Muscle layer of colon (tissue), 2 donors: ENCODE measurements around the gene MATK.

ENCODE experiments used
- H3K27ac ChIP-seq: one replicate; pipeline ENCODE4 v1.7.0; 2013; ENCODE audit warnings: low read depth, mild to moderate bottlenecking, low read length, moderate library complexity
- H3K27me3 ChIP-seq, 2 donors: one replicate each; pipeline ENCODE4 v1.7.0; 2013; ENCODE audit warnings: low read length in 2 of 2, mild to moderate bottlenecking in 2 of 2; ENCODE audit not compliant: insufficient read depth in 2 of 2, control insufficient read depth in 1 of 2
- H3K36me3 ChIP-seq: one replicate; pipeline ENCODE4 v1.7.0; 2013; ENCODE audit warnings: mild to moderate bottlenecking, low read length; ENCODE audit not compliant: insufficient read depth
- H3K4me1 ChIP-seq: one replicate; pipeline ENCODE4 v1.7.0; 2013; ENCODE audit warnings: mild to moderate bottlenecking, low read length; ENCODE audit not compliant: insufficient read depth
- H3K4me3 ChIP-seq, 2 donors: one replicate each; pipeline ENCODE4 v1.7.0; 2013; ENCODE audit warnings: low read length in 2 of 2, low read depth in 1 of 2, mild to moderate bottlenecking in 1 of 2, moderate library complexity in 1 of 2
- H3K9ac ChIP-seq: one replicate; pipeline ENCODE4 v1.7.0; 2013; ENCODE audit warnings: low read length
- H3K9me3 ChIP-seq: one replicate; pipeline ENCODE4 v1.7.0; 2013; ENCODE audit warnings: mild to moderate bottlenecking, low read length
- donor health status: abdominal sarcoma.
- donor health status: Adenocarcinoma of cecum.

MATK gene

DNA sequence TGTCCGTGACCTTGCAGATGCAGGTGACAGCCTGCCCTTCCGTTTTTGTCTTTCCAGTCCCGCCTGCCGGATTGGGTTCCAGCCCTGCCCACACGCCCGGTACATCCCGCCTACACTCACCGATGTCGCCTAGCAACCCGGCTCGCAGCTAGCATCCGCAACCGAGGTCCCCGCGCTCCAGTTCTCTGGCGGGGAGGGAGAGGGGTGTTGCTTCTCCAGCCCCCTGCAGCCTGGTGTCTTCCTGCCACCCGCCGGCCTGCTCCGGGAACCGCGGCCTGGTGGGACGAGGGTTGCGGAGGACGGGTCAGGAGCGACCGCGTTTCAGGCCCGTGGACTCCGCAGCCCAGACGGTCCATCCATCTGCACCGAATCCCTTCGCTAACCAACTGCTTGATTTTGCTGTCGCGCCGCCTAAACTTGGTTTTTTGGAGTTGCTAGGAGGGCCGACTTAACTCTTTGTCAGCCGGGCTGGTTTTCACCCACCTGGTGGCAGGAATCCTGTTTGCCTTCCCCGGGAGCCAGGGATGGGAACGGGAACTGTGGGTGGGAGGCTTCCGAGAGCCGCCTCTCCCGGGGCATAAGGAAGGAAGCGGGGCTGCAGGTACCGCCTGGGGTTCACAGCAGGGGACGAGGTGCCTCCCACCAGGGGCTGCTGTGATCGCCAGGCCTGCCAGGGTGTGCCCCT lies 15.4 kb upstream of the MATK start:
- peaks cover 0 to 40% of the 10 kb centered on the region in 2 donors for H3K27me3 ChIP-seq
- H3K9me3 ChIP-seq: no peaks in the 10 kb centered on the region
- H3K4me1 ChIP-seq: no peaks in the 10 kb centered on the region
- no peak overlapping the region for H3K27ac ChIP-seq
- no peaks in the 10 kb centered on the region for H3K36me3 ChIP-seq
- H3K4me3 ChIP-seq: peak overlapping the region in 1 of 2 donors; percentile 42
- H3K9ac ChIP-seq: no peak overlapping the region

DNA sequence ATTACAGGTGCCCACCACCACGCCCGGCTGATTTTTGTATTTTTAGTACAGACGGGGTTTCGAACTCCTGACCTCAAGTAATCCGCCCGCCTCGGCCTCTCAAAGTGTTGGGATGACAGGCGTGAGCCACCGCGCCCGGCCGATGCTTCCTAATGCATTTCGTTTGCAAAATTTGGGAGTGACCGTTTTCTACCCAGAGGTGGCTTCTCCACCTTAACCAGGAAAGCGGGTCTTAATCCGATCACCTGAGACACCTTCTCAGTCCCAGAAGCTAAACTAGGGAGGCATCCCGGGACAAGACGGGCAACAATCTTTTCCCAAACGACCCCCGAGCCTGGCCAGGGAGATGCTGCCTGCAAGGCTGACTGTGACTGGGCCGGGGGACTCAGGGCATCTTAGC lies 14.8 kb upstream of the MATK start:
- Histone ChIP-seq H3K27me3 (peaks cover 0 to 40% of the 10 kb centered on the region in 2 donors), H3K36me3 (no peaks in the 10 kb centered on the region), H3K27ac (no peak overlapping the region), H3K9ac (no peak overlapping the region), H3K4me3 (peak overlapping the region in 1 of 2 donors; percentile 42), H3K9me3 (no peaks in the 10 kb centered on the region), H3K4me1 (no peaks in the 10 kb centered on the region)

DNA sequence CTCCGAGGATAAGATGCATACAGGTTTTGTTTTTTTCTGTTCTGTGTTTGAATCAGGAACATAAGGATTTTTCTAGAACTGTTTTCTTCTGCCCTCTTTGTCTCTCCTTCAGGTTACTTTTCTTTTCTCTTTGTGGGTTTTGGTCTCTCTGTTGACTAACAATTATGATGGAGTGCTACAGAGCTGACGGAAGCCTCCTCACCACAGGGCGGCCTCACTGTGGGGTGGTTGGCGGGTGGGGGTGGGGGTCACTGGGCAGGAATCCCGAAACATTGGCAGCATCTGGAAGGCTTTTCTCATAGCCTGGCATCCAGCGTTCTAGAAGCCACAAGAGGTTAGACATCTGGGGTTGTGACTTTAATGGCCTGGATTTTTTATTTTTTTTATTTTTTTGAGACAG lies 12.0 kb upstream of the MATK start:
- Histone ChIP-seq H3K4me1 (no peaks in the 10 kb centered on the region), H3K4me3 (no peak overlapping the region), H3K9me3 (no peaks in the 10 kb centered on the region), H3K36me3 (no peaks in the 10 kb centered on the region), H3K9ac (no peak overlapping the region), H3K27me3 (peaks cover 0 to 32% of the 10 kb centered on the region in 2 donors), H3K27ac (no peak overlapping the region)

DNA sequence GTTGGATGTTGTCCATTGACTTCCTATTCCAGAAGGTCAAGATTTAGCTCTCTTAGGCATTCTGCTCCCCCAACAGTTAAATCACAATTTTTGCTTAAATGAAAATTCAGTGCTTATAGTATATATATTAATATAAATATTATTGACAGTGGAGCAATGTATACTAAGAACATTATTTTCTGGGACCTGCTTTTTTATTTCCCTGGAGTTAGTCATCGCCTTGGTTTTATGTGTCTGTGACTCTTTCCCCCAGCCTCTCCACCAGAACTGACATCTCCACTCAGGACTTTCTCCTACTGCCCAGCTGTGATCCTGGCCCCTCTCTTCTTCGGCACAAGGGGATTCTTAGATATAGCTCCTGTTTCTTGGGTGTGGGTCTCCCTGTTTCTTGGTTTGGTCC lies 10.2 kb upstream of the MATK start:
- Histone ChIP-seq H3K9ac (no peak overlapping the region), H3K4me1 (no peaks in the 10 kb centered on the region), H3K4me3 (no peak overlapping the region), H3K9me3 (no peaks in the 10 kb centered on the region), H3K27me3 (peaks cover 0 to 26% of the 10 kb centered on the region in 2 donors), H3K36me3 (no peaks in the 10 kb centered on the region), H3K27ac (no peak overlapping the region)

DNA sequence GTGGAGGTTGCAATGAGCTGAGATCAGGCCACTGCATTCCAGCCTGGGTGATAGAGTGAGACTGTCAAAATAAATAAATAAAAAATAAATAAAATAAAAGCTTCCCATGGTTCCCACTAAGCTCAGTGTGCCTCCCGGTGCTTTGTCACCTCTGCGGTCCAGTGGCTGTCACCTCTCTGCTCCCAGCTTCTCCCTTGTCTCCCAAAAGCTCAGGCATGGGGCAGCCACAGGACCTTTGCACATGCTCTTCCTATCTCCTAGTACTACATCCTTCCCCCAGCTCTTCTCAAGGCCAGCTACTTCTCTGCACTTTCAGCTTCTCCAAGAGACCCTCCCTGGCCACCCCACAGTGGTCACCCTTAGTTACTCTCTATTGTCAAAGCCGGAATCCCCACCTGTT lies 7.6 kb upstream of the MATK start:
- Histone ChIP-seq H3K36me3 (no peaks in the 10 kb centered on the region), H3K4me1 (no peaks in the 10 kb centered on the region), H3K9ac (no peak overlapping the region), H3K4me3 (no peak overlapping the region), H3K27ac (no peak overlapping the region), H3K27me3 (peaks cover 0 to 6% of the 10 kb centered on the region in 2 donors), H3K9me3 (no peaks in the 10 kb centered on the region)

DNA sequence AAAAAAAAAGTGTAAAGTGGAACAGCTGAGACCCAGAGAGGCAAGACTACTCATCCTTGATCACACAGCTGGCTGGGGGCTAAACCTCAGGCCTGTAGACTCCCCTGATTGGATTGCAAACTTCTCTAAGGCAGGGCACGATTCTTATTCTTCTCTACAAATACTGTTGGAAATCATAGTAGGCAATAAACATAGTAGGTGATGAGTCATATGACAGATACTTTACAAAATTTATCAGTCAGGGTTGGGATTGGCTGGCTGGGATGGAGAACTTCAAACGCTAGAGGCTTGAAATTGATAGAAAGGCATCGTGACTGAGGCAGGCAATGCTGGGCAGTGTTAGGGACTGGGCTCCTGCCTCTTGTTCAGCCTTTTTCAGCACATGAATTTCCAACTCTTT lies 5.9 kb upstream of the MATK start:
- Histone ChIP-seq H3K36me3 (no peaks in the 10 kb centered on the region), H3K4me1 (no peaks in the 10 kb centered on the region), H3K4me3 (no peak overlapping the region), H3K27me3 (no peaks in the 10 kb centered on the region), H3K9me3 (no peaks in the 10 kb centered on the region), H3K9ac (no peak overlapping the region), H3K27ac (no peak overlapping the region)

GRCh38 chr19:3790941-3791340 lies 4.8 kb upstream of the MATK start:
- Histone ChIP-seq H3K4me1 (no peaks in the 10 kb centered on the region), H3K9ac (no peak overlapping the region), H3K27me3 (no peaks in the 10 kb centered on the region), H3K9me3 (no peaks in the 10 kb centered on the region), H3K36me3 (no peaks in the 10 kb centered on the region), H3K4me3 (no peak overlapping the region), H3K27ac (no peak overlapping the region)

DNA sequence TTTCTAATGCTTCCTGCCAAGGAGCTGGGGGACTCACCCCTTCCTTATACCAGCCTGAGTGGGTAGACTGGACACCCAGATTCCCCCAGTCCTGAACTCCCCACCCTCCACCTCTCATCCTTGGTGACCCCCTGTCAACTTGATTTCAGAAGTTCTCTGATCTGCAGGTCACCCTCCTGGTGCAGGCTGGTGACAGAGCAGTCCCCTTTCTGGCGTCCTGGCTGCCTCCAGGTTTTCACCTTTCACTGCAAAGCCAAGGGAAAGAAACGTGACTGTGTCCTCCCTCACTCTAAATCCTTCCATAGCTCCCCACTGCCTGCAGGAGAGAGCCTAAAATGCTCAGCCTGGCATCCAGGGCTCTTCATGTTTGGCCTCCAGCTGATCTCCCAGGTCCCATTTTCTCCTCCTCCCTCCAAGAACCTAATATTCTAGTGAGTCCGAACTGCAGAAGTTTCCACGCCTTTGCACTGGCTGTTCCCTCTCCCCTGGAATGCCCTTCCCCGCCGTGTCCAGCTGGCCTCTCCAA lies 4.1 kb upstream of the MATK start:
- Histone ChIP-seq H3K36me3 (no peaks in the 10 kb centered on the region), H3K9ac (no peak overlapping the region), H3K4me3 (no peak overlapping the region), H3K27ac (no peak overlapping the region), H3K4me1 (no peaks in the 10 kb centered on the region), H3K27me3 (peaks cover 0 to 2% of the 10 kb centered on the region in 2 donors), H3K9me3 (no peaks in the 10 kb centered on the region)

DNA sequence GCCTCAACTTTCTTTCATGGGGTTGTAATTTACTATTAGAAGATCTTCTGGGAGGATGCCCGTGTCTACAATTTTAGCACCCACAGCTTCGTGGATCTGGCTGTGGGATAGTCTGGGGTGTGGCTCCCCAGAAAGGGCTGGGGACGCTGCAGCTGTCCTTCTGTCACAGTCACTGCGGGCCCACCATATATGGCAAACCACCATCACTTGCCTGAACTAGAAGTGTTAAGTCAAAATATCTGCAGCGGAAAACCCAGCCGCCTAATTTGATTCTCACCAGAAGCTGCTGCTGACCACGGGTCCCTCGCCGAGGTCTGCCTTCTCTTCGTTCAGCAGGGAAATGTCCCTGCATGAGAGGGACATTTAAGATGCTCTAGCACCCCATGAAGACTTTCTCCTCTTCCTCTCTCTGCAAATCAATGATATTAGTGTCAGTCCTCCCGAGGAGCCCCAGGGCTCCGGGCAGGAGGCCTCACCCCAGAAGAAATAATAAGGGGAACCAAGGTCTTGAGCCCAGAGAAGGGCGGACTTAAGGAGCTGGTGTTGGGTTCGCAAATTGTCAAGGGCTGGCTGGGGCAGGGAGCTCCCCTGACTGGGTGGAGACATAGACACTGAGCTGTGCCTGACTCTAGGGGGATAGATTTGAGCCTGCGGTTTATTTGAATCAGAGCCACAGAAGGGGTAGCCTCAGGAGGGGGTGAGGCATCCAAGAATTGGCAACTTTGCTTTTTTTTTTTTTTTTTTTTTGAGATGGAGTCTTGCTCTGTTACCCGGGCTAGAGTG lies 3.0 kb upstream of the MATK start:
- Histone ChIP-seq H3K4me1 (no peaks in the 10 kb centered on the region), H3K36me3 (no peaks in the 10 kb centered on the region), H3K9me3 (no peaks in the 10 kb centered on the region), H3K4me3 (no peak overlapping the region), H3K27ac (no peak overlapping the region), H3K9ac (no peak overlapping the region), H3K27me3 (peaks cover 0 to 13% of the 10 kb centered on the region in 2 donors)

GRCh38 chr19:3785451-3785937 lies 687 bp downstream of the MATK start:
- Histone ChIP-seq H3K9me3 (peaks cover 15% of the 10 kb centered on the region), H3K36me3 (no peaks in the 10 kb centered on the region), H3K27me3 (peaks cover 0 to 30% of the 10 kb centered on the region in 2 donors), H3K4me3 (no peak overlapping the region), H3K4me1 (no peaks in the 10 kb centered on the region), H3K9ac (no peak overlapping the region), H3K27ac (no peak overlapping the region)

- H3K27me3 ChIP-seq: peaks cover 0 to 30% of the 10 kb centered on the region in 2 donors
- H3K9me3 ChIP-seq: peaks cover 15% of the 10 kb centered on the region
- no peak overlapping the region for H3K27ac ChIP-seq
- no peaks in the 10 kb centered on the region for H3K36me3 ChIP-seq
- H3K4me1 ChIP-seq: no peaks in the 10 kb centered on the region
- H3K9ac ChIP-seq: no peak overlapping the region
- H3K4me3 ChIP-seq: no peak overlapping the region
These were observed 1.4 kb downstream of the MATK start for GRCh38 chr19:3784607-3785450.
